GM12872 (cell line): Measurements from ENCODE around the gene RAPH1.

Source experiments
- CTCF ChIP-seq: IDR thresholded peaks from 3 replicates; pipeline ENCODE4 v1.5.1; 2011; ENCODE audit warnings: low read depth, mild to moderate bottlenecking, low read length, moderate library complexity; ENCODE audit not compliant: insufficient read depth

Gene RAPH1

DNA sequence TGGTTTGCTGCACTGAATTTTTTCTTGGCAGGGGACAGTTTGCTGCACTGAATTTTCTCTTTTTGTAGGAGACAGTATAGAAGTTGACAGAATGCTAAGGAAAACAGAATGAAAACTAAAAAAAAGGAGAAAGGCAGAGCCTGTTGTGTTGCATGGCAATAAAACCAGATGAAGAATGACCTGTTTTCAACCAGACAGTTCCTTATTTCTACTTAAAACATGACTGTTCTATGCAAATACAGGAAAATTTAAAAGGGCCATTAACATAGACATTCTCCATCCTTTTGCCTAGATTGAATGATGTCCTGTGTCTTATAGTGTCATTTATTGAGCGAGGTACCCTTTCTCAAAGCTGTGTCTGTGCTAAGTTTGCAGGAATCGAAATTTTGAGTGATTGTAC, 173.6 kb downstream of the RAPH1 start:
- TF ChIP-seq CTCF: no peak

GRCh38 chr2:203360833-203361430, 174.2 kb downstream of the RAPH1 start:
- TF ChIP-seq CTCF: no peak

- TF ChIP-seq CTCF: no peak
These were observed 175.7 kb downstream of the RAPH1 start for GRCh38 chr2:203359450-203359849.

DNA sequence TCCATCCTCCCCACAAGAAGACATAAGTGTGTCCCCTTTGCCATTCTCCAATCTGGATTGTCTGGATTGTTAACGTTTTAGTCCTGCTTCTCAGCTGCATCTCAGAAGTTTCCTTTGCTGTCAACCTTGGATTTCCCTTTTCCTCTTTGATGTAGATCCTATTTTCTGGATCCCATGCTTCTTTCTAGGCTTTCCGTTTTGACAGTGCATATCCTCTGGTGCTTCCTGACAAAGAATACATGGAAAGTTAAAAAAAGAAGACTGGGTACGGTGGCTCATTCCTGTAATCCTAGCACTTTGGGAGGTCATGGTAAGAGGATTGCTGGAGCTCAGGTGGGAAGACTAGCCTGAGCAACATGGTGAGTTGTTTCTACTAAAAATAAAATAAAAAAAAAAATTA, 180.1 kb downstream of the RAPH1 start:
- TF ChIP-seq CTCF: no peak

GRCh38 chr2:203352604-203353255, 182.4 kb downstream of the RAPH1 start:
- no peak for TF ChIP-seq CTCF

DNA sequence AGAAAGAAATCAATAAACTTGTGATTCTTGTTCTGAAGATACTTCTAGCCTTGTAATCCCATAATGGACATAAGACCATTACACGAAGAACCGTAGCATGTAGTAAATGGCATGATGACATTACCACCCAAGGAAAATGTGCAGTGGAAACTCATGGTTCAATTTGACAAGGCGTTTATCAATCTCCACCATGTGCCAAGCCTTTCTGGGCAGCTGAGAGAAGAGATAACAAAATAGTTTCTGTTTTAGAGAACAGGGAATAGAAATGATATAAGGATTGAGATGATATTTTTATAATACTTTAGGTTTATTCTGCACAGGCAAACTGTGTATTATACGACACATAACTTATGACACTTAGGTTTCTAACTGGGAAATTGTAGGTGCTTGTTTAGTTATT, 187.7 kb downstream of the RAPH1 start:
- no peak for TF ChIP-seq CTCF

- TF ChIP-seq CTCF: no peak
These were observed 188.5 kb downstream of the RAPH1 start for GRCh38 chr2:203346612-203347011.
